Peyer's patch (tissue), 4 donors: ENCODE measurements around the gene IGFBP2.

Source experiments
- POLR2A ChIP-seq, 2 donors: fragments of 450-650 bp; IDR thresholded peaks; one replicate each; pipeline ENCODE4 v1.5.1; 2017; ENCODE audit warnings: antibody characterized with exemption in 2 of 2, mild to moderate bottlenecking in 2 of 2, moderate library complexity in 2 of 2
- TF ChIP-seq, protein P1 (sequence below), 6 experiments: fragments of 450-650 bp in 4 of 6; fragments of 200-600 bp in 2 of 6; sonication (generic) in 1 of 6; IDR thresholded peaks; one replicate each; pipeline ENCODE4 v1.5.1; 2017 to 2019; ENCODE audit warnings: antibody characterized with exemption in 6 of 6, mild to moderate bottlenecking in 3 of 6, moderate library complexity in 1 of 6

DNA sequence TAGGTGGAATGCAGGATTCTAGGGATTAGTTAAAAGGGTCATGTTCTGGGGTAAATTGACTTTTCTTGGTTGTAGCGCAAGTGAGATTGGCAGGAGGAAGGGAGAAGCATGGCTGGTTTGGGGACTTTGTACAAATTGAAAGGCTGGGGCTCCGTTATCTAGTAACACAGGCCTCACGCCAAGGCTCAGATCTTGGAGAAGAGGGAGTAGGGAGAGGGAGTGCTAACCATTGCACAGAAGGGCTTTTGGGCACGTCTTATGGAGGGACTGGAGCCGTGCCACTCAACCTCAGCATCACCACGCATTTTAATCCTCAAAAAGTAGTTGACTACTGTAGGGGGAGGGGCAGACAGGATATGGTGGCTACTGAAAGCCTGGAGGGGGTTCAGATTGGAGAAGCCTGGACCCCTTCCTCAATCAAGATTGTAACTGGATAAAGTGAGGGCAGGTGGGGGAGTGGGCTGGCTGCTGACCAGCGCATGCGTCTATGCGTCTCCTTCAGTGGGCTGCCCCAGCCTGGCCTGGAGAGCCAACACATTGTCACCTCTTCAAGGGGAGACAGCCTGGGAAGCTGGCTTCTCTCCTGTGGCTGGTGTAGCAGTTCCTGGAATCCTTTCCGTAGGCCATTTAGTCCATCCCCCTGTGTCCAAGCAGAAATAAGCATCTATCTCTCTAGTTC is 47.9 kb downstream of the IGFBP2 start:
- TF ChIP-seq, protein P1, sequence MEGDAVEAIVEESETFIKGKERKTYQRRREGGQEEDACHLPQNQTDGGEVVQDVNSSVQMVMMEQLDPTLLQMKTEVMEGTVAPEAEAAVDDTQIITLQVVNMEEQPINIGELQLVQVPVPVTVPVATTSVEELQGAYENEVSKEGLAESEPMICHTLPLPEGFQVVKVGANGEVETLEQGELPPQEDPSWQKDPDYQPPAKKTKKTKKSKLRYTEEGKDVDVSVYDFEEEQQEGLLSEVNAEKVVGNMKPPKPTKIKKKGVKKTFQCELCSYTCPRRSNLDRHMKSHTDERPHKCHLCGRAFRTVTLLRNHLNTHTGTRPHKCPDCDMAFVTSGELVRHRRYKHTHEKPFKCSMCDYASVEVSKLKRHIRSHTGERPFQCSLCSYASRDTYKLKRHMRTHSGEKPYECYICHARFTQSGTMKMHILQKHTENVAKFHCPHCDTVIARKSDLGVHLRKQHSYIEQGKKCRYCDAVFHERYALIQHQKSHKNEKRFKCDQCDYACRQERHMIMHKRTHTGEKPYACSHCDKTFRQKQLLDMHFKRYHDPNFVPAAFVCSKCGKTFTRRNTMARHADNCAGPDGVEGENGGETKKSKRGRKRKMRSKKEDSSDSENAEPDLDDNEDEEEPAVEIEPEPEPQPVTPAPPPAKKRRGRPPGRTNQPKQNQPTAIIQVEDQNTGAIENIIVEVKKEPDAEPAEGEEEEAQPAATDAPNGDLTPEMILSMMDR (IDR thresholded peaks at IDR 0.05), result no peak
- no peak for TF ChIP-seq POLR2A (IDR thresholded peaks at IDR 0.05)
